Ramos (cell line): ENCODE data around the gene SPPL2B.

Experiments used
- in situ Hi-C: fragments of 300-500 bp; cut with MboI; formaldehyde crosslinking; loops from one replicate; pipeline ENCODE4 v1.14.3; 2022; ENCODE audit warnings: low sequenced_read_pairs; ENCODE audit not compliant: unreplicated experiment

Gene SPPL2B

GRCh38 chr19:2372076-2372612, 43.7 kb downstream of the SPPL2B start:
- in situ Hi-C loops = no loop called here

GRCh38 chr19:2374808-2375207, 46.3 kb downstream of the SPPL2B start:
- in situ Hi-C loops = no loop called here

GRCh38 chr19:2375353-2376121, 47.1 kb downstream of the SPPL2B start:
- in situ Hi-C loops = no loop called here

- in situ Hi-C loops = no loop called here
Measured at GRCh38 chr19:2376784-2377519, 48.5 kb downstream of the SPPL2B start.

GRCh38 chr19:2380567-2380966, 52.1 kb downstream of the SPPL2B start:
- in situ Hi-C loops = no loop called here

- in situ Hi-C loops = no loop called here
Measured at GRCh38 chr19:2381148-2381820, 52.8 kb downstream of the SPPL2B start.

GRCh38 chr19:2382530-2383222, 54.2 kb downstream of the SPPL2B start:
- in situ Hi-C loops = no loop called here

- in situ Hi-C loops = no loop called here
Measured at GRCh38 chr19:2385053-2385721, 56.7 kb downstream of the SPPL2B start.

GRCh38 chr19:2387367-2388288, 59.1 kb downstream of the SPPL2B start:
- in situ Hi-C loops = no loop called here

- in situ Hi-C loops = no loop called here
Measured at GRCh38 chr19:2389594-2389993, 61.1 kb downstream of the SPPL2B start.

GRCh38 chr19:2391118-2391725, 62.7 kb downstream of the SPPL2B start:
- in situ Hi-C loops = loop anchor here (5.0 to 10.0 kb wide), 2 partner anchors 159 to 236 kb away; partner anchors contain the start of gene AP3D1

GRCh38 chr19:2392366-2392765, 63.9 kb downstream of the SPPL2B start:
- in situ Hi-C loops = loop anchor here (5.0 to 10.0 kb wide), 2 partner anchors 160 to 238 kb away; partner anchors contain the start of gene AP3D1

- in situ Hi-C loops = loop anchor here (5.0 to 10.0 kb wide), 2 partner anchors 161 to 238 kb away; partner anchors contain the start of gene AP3D1
Measured at GRCh38 chr19:2392899-2393298, 64.4 kb downstream of the SPPL2B start.

- in situ Hi-C loops = loop anchor here (5.0 to 10.0 kb wide), 2 partner anchors 162 to 239 kb away; partner anchors contain the start of gene AP3D1
Measured at GRCh38 chr19:2394054-2394441, 65.6 kb downstream of the SPPL2B start.

GRCh38 chr19:2394442-2395292, 66.2 kb downstream of the SPPL2B start:
- in situ Hi-C loops = loop anchor here (5.0 to 10.0 kb wide), 2 partner anchors 162 to 240 kb away; partner anchors contain the start of gene AP3D1

- in situ Hi-C loops = loop anchor here (10.0 kb wide), 1 partner anchor 241 kb away; the partner anchor contains the start of gene AP3D1
Measured at GRCh38 chr19:2395293-2395829, 66.9 kb downstream of the SPPL2B start.
